HCT116 (cell line): ENCODE data around the gene EIPR1. TPM values are rescaled to one million over a fixed set of nuclear protein-coding genes. Genes with fewer than 3 reads are reported as not detected.

Source experiments
- ATAC-seq: fragments of 200-7000 bp; cut with Tn5 transposase; 2 replicates; pipeline ENCODE4 v1.9.1; 2020; ENCODE audit warnings: mild to moderate bottlenecking, moderate library complexity
- BruUV-seq: library from RNA; stranded (reverse); fragments of 400-500 nt; replicated peaks from 2 replicates; lab custom pipeline; 2021; lab: Mats Ljungman, UMichigan
- CTCF ChIA-PET: fragments of 300-600 bp; sonication (Branson Sonifier 250); formaldehyde crosslinking; loops from one replicate; lab custom pipeline; 2021; ENCODE audit warnings: antibody characterized with exemption; lab: Charles Lee
- POLR2A ChIA-PET: fragments of 300-600, 350-600 bp; sonication (Branson Sonifier 250); formaldehyde crosslinking; loops from one replicate; lab custom pipeline; 2021; ENCODE audit warnings: antibody characterized with exemption; lab: Charles Lee
- RAD21 ChIA-PET, 2 experiments: fragments of 300-600 bp; sonication (Branson Sonifier 250); formaldehyde crosslinking; loops; one replicate each; lab custom pipeline; 2023; ENCODE audit warnings: low total read pairs in 2 of 2; ENCODE audit not compliant: uncharacterized antibody in 2 of 2, unreplicated experiment in 2 of 2, low non-redundant PET in 1 of 2; lab: Charles Lee
- DNase-seq: peaks from one replicate; pipeline ENCODE4 v3.0.0-alpha.2; 2010; ENCODE audit warnings: low read depth, low spot score
- H2AFZ ChIP-seq: fragments of 200-600 bp; shearing (Covaris generic), sonication (generic); 2 replicates; pipeline ENCODE4 v1.6.1; 2017; ENCODE audit warnings: low read depth, mixed run types, mixed read lengths, antibody characterized with exemption, low read length; ENCODE audit not compliant: poor library complexity, severe bottlenecking
- H3K27ac ChIP-seq: 2 replicates; pipeline ENCODE4 v1.5.1; 2012; ENCODE audit warnings: low read depth, low read length
- H3K27me3 ChIP-seq: fragments of 200-600 bp; sonication (generic); 2 replicates; pipeline ENCODE4 v1.6.1; 2016; ENCODE audit warnings: mixed run types, low read length, mixed read lengths; ENCODE audit not compliant: insufficient read depth
- H3K36me3 ChIP-seq, 2 experiments: fragments of 200-500 bp in 1 of 2; fragments of 200-600 bp in 1 of 2; sonication (Bioruptor generic) in 1 of 2; sonication (generic) in 1 of 2; 2 replicates each; pipeline versions ENCODE4 v1.5.1 to v1.6.1; 2014 to 2016; ENCODE audit warnings: low read length in 2 of 2, inconsistent platforms in 1 of 2, mixed read lengths in 1 of 2, mixed run types in 1 of 2; ENCODE audit not compliant: insufficient read depth in 2 of 2, control insufficient read depth in 1 of 2
- H3K4me1 ChIP-seq, 2 experiments: fragments of 200-600 bp in 1 of 2; sonication (generic) in 1 of 2; 2 replicates each; pipeline versions ENCODE4 v1.5.1 to v1.6.1; 2012 to 2017; ENCODE audit warnings: low read length in 2 of 2, inconsistent platforms in 1 of 2, mild to moderate bottlenecking in 1 of 2, mixed read lengths in 1 of 2, mixed run types in 1 of 2, moderate library complexity in 1 of 2; ENCODE audit not compliant: insufficient read depth in 2 of 2, control insufficient read depth in 1 of 2
- H3K4me2 ChIP-seq: fragments of 200-600 bp; sonication (generic); 2 replicates; pipeline ENCODE4 v1.6.1; 2017; ENCODE audit warnings: mixed run types, low read length, mixed read lengths
- H3K4me3 ChIP-seq, 2 experiments: fragments of 200-600 bp in 1 of 2; sonication (generic) in 1 of 2; replicated peaks in 1 of 2; 2 replicates each; pipeline ENCODE4 v1.5.1; 2011 to 2016; ENCODE audit warnings: low read length in 2 of 2, control low read depth in 1 of 2, low read depth in 1 of 2, mild to moderate bottlenecking in 1 of 2, mixed read lengths in 1 of 2, mixed run types in 1 of 2
- H3K79me2 ChIP-seq: fragments of 200-600 bp; sonication (generic); 2 replicates; pipeline ENCODE4 v1.6.1; 2017; ENCODE audit warnings: mild to moderate bottlenecking, mixed run types, low read length, moderate library complexity, mixed read lengths; ENCODE audit not compliant: insufficient read depth
- H3K9ac ChIP-seq: fragments of 200-600 bp; sonication (generic); 2 replicates; pipeline ENCODE4 v1.6.1; 2016; ENCODE audit warnings: low read length, mixed read lengths
- H3K9me2 ChIP-seq: fragments of 200-600 bp; sonication (generic), shearing (Covaris generic); 2 replicates; pipeline ENCODE4 v1.6.1; 2017; ENCODE audit warnings: mixed run types, mild to moderate bottlenecking, moderate library complexity; ENCODE audit not compliant: insufficient read depth
- H3K9me3 ChIP-seq, 2 experiments: fragments of 200-500 bp in 1 of 2; fragments of 200-600 bp in 1 of 2; sonication (Bioruptor generic) in 1 of 2; sonication (generic) in 1 of 2; 2 replicates each; pipeline ENCODE4 v1.6.1; 2014 to 2017; ENCODE audit warnings: low read length in 2 of 2, mixed read lengths in 2 of 2, inconsistent platforms in 1 of 2, low read depth in 1 of 2, mild to moderate bottlenecking in 1 of 2, mixed run types in 1 of 2, moderate library complexity in 1 of 2; ENCODE audit not compliant: control insufficient read depth in 1 of 2, insufficient read depth in 1 of 2
- H4K20me1 ChIP-seq: fragments of 200-600 bp; sonication (generic), shearing (Covaris generic); 2 replicates; pipeline ENCODE4 v1.6.1; 2017; ENCODE audit warnings: mixed run types, mild to moderate bottlenecking, moderate library complexity; ENCODE audit not compliant: insufficient read depth
- EGR1 ChIP-seq: IDR thresholded peaks from 2 replicates; pipeline ENCODE4 v1.6.1; 2012; ENCODE audit warnings: low read depth
- POLR2A ChIP-seq: IDR thresholded peaks from 2 replicates; pipeline ENCODE4 v1.7.0; 2011; ENCODE audit warnings: borderline replicate concordance; ENCODE audit not compliant: insufficient read depth, insufficient read length; ENCODE audit errors: extremely low read depth
- POLR2AphosphoS5 ChIP-seq: IDR thresholded peaks from 2 replicates; pipeline ENCODE4 v1.6.1; 2011; ENCODE audit warnings: mild to moderate bottlenecking, low read depth, low read length, moderate library complexity
- REST ChIP-seq: IDR thresholded peaks from 2 replicates; pipeline ENCODE4 v1.6.1; 2012; ENCODE audit warnings: low read depth
- SIN3A ChIP-seq: IDR thresholded peaks from 2 replicates; pipeline ENCODE4 v1.6.1; 2012; ENCODE audit warnings: low read depth
- SRF ChIP-seq: IDR thresholded peaks from 2 replicates; pipeline ENCODE4 v1.6.1; 2012; ENCODE audit warnings: low read depth
- YY1 ChIP-seq: IDR thresholded peaks from 2 replicates; pipeline ENCODE4 v1.6.1; 2011; ENCODE audit warnings: low read length, low read depth, moderate library complexity, mild to moderate bottlenecking; ENCODE audit not compliant: insufficient replicate concordance; ENCODE audit errors: extremely low read depth
- ZFX ChIP-seq: fragments of 450-650 bp; IDR thresholded peaks from 2 replicates; pipeline ENCODE4 v1.6.1; 2017
- intact Hi-C: fragments of 100-400 bp; cut with micrococcal nuclease; formaldehyde crosslinking; loops from 2 replicates; pipeline ENCODE4 v1.10.0; 2022
- total RNA-seq: library from RNA; stranded (reverse); gene quantifications from one replicate; pipeline ENCODE4 v1.2.1, GENCODE V29; 2021; ENCODE audit not compliant: unreplicated experiment
- TF ChIP-seq, protein P1 (sequence below): IDR thresholded peaks from 2 replicates; pipeline ENCODE4 v1.6.1; 2012

The EIPR1 gene
- total RNA-seq, 1 experiment from 2014 or later: 36.9 TPM

DNA sequence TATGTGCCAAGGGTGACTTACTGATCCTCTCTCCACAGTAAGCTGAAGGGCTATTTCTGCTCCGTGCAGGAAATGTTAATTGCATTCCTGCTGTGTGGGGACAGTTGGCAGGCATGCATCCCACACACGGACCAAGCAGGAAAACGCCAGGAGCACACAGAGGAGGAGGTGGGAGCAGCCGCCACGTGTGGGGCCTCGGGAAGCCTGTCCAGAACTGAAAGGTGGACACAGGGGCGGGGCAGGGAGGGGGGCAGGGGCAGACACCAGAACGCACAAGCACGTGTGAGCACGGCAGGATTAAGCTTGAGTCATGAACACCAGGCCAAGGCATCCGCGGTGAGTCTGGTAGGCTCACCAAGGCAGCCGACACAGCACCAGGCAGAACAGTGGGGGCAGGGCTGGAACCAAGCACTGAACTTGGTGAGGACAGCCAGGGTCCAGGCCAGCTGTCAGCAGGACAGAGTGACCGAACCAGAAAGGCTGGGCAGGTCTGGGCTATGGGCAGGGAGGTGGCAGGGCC is 177.1 kb downstream of the EIPR1 start:
- intact Hi-C loops: no loop called here
- Histone ChIP-seq H3K27ac (no peak overlapping the region), H3K9me3 (no peaks in the 10 kb centered on the region), H4K20me1 (no peaks in the 10 kb centered on the region), H3K4me3 (no peak overlapping the region), H3K9me2 (no peaks in the 10 kb centered on the region), H3K36me3 (peaks cover 0 to 2% of the 10 kb centered on the region in 2 experiments; a peak in 1 of 4 replicates), H3K4me2 (no peak overlapping the region), H3K79me2 (0 out of 2 replicates have a peak, but pooled peaks cover 4% of the 10 kb centered on the region), H3K4me1 (no peaks in the 10 kb centered on the region), H3K27me3 (no peaks in the 10 kb centered on the region), H3K9ac (no peak overlapping the region), H2AFZ (no peak overlapping the region)
- TF ChIP-seq SIN3A (no peak), REST (no peak), POLR2A (no peak), ZFX (no peak), POLR2AphosphoS5 (no peak), YY1 (no peak), EGR1 (no peak), SRF (no peak)
- TF ChIP-seq, protein P1, sequence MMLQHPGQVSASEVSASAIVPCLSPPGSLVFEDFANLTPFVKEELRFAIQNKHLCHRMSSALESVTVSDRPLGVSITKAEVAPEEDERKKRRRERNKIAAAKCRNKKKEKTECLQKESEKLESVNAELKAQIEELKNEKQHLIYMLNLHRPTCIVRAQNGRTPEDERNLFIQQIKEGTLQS: no peak
- BruUV-seq: no TSS peak
- DNase-seq (no peak), ATAC-seq (no peak)
- ChIA-PET RAD21 (no interaction called here), CTCF (no interaction called here), POLR2A (no interaction called here)
